Astrocyte (in vitro differentiated cells and primary cell): ENCODE measurements around the gene ITPRIPL2.

Experiments used
- EZH2 ChIP-seq: IDR thresholded peaks from 2 replicates; pipeline ENCODE4 v1.6.1; 2012; ENCODE audit warnings: mild to moderate bottlenecking, low read length, inconsistent platforms; ENCODE audit not compliant: insufficient read depth
- TF ChIP-seq, protein P1 (sequence below): IDR thresholded peaks from 2 replicates; pipeline ENCODE4 v1.5.1; 2011; ENCODE audit warnings: low read depth, mild to moderate bottlenecking, inconsistent platforms, low read length, moderate library complexity; ENCODE audit not compliant: insufficient read depth

DNA sequence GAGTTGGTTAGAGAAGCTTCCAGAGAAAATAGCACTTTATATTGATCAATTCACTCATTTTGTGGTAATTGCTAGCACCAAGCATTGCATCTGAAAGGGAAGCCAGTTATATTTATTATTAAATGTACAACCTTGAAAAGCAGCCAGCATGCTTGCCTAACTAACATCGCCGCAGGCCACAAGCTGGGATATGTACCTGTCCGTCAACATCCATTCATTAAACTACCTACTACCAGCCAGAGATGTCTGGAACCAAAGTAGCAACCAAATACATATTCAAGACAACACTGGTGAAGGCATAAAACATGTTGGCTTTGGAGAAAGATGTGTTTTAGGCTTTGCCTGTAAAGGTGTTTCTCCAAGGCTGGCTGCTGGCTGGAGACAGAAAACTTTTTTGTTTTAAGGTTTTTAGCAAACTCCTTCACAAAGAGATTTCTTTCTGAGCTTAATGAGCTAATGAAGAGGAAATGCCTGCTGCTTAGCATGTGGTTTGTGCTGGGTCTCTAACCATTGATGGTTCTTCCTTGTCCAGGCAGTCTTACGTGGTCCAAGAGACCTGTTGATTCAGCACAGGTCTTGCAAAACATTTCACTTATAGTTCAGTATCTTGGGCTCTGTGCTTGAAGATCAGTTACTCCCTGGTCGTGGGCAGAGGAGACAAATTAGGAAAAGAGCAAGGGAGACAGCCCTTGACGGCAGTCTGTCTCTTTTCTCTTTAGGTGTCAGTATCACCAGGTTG lies 3.1 kb downstream of the ITPRIPL2 start:
- TF ChIP-seq, protein P1, sequence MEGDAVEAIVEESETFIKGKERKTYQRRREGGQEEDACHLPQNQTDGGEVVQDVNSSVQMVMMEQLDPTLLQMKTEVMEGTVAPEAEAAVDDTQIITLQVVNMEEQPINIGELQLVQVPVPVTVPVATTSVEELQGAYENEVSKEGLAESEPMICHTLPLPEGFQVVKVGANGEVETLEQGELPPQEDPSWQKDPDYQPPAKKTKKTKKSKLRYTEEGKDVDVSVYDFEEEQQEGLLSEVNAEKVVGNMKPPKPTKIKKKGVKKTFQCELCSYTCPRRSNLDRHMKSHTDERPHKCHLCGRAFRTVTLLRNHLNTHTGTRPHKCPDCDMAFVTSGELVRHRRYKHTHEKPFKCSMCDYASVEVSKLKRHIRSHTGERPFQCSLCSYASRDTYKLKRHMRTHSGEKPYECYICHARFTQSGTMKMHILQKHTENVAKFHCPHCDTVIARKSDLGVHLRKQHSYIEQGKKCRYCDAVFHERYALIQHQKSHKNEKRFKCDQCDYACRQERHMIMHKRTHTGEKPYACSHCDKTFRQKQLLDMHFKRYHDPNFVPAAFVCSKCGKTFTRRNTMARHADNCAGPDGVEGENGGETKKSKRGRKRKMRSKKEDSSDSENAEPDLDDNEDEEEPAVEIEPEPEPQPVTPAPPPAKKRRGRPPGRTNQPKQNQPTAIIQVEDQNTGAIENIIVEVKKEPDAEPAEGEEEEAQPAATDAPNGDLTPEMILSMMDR, result no peak
- no peak for TF ChIP-seq EZH2
